OCI-LY1 (cell line): Measurements from ENCODE around the gene PIK3C2G.

Experiments used
- CTCF ChIP-seq: fragments of 200-600 bp; sonication (generic), shearing (Covaris generic); IDR thresholded peaks from 2 replicates; pipeline ENCODE4 v1.5.1; 2017; ENCODE audit warnings: mild to moderate bottlenecking, antibody characterized with exemption, low read length, moderate library complexity, mixed read lengths
- EZH2 ChIP-seq: fragments of 200-600 bp; sonication (generic), shearing (Covaris generic); IDR thresholded peaks from 2 replicates; pipeline ENCODE4 v1.8.0; 2017; ENCODE audit warnings: borderline replicate concordance, mixed run types, mild to moderate bottlenecking, antibody characterized with exemption, low read length, moderate library complexity, mixed read lengths

GRCh38 chr12:18217966-18218365, 43.4 kb upstream of the PIK3C2G start:
- no peak for TF ChIP-seq CTCF
- no peak for TF ChIP-seq EZH2
